AG09319 (cell line): ENCODE measurements around the gene ST3GAL5.

Experiments used
- DNase-seq: peaks from one replicate; pipeline ENCODE4 v3.0.0-alpha.2; 2010; ENCODE audit warnings: low read depth; ENCODE audit errors: extremely low read depth
- CTCF ChIP-seq: IDR thresholded peaks from 2 replicates; pipeline ENCODE4 v1.5.1; 2011; ENCODE audit warnings: low read depth, mild to moderate bottlenecking, inconsistent platforms, low read length, moderate library complexity

Gene ST3GAL5

GRCh38 chr2:85790032-85790431, 98.8 kb downstream of the ST3GAL5 start:
- DNase-seq: no peak
- TF ChIP-seq CTCF: no peak

- TF ChIP-seq CTCF: no peak
- no peak for DNase-seq
Observed at GRCh38 chr2:85789271-85789670, 99.5 kb downstream of the ST3GAL5 start.

GRCh38 chr2:85788603-85789002, 100.2 kb downstream of the ST3GAL5 start:
- TF ChIP-seq CTCF: no peak
- no peak for DNase-seq

- no peak for TF ChIP-seq CTCF
- DNase-seq: no peak
Observed at GRCh38 chr2:85787981-85788340, 100.8 kb downstream of the ST3GAL5 start.

- no peak for TF ChIP-seq CTCF
- DNase-seq: no peak
Observed at GRCh38 chr2:85787282-85787980, 101.4 kb downstream of the ST3GAL5 start.
